Mammary epithelial cell (primary cell): ENCODE results near the gene BICRAL.

ENCODE experiments used
- CTCF ChIP-seq, 2 donors: IDR thresholded peaks in 1 of 2; conservative IDR thresholded peaks in 1 of 2; 2 replicates each; pipeline ENCODE4 v1.5.1; 2011 to 2012; ENCODE audit warnings: inconsistent platforms in 2 of 2, low read length in 2 of 2, mild to moderate bottlenecking in 2 of 2, control low read depth in 1 of 2, low read depth in 1 of 2; ENCODE audit not compliant: insufficient read depth in 1 of 2; ENCODE audit errors: extremely low read depth in 1 of 2
- EZH2 ChIP-seq: IDR thresholded peaks from 2 replicates; pipeline ENCODE4 v1.6.1; 2012; ENCODE audit warnings: low read length, inconsistent platforms, borderline replicate concordance

GRCh38 chr6:42914546-42914945 is 132.7 kb downstream of the BICRAL start:
- TF ChIP-seq CTCF (conservative IDR thresholded peaks at IDR 0.05 in 1 of 2, IDR thresholded peaks at IDR 0.05 in 1 of 2; ENCODE audit: extremely low read depth in 1 of 2, insufficient read depth in 1 of 2, low read depth in 1 of 2, low read length in 2 of 2) = no peak
- TF ChIP-seq EZH2 = no peak
